COLO829 (cell line): ENCODE measurements around the gene RBM44.
"Not testable (repeated sequence)": the region's sequence is repeated elsewhere in the genome, so short reads cannot be mapped to it uniquely, and the experiment has no call there.

Experiments used
- DNase-seq: peaks from one replicate; pipeline ENCODE4 v3.0.0; 2012; ENCODE audit warnings: low spot score

The RBM44 gene

GRCh38 chr2:237782181-237782580 lies 16.4 kb upstream of the RBM44 start:
- DNase-seq, result no peak

GRCh38 chr2:237783678-237784077 lies 14.9 kb upstream of the RBM44 start:
- not testable (repeated sequence) for DNase-seq

- no peak for DNase-seq
Observed at GRCh38 chr2:237786936-237787335, 11.6 kb upstream of the RBM44 start.

GRCh38 chr2:237790353-237790752 lies 8.2 kb upstream of the RBM44 start:
- DNase-seq, result peak; percentile 9

GRCh38 chr2:237791977-237792727 lies 6.4 kb upstream of the RBM44 start:
- DNase-seq, result no peak

GRCh38 chr2:237797253-237797652 lies 1.3 kb upstream of the RBM44 start:
- DNase-seq, result no peak

GRCh38 chr2:237799060-237799428 lies 465 bp downstream of the RBM44 start:
- no peak for DNase-seq

GRCh38 chr2:237801466-237801865 lies 2.9 kb downstream of the RBM44 start:
- no peak for DNase-seq

- peak; percentile 28 for DNase-seq
Observed at GRCh38 chr2:237806334-237806733, 7.8 kb downstream of the RBM44 start.

- DNase-seq, result no peak
Observed at GRCh38 chr2:237815637-237816036, 17.1 kb downstream of the RBM44 start.

GRCh38 chr2:237816531-237816930 lies 18.0 kb downstream of the RBM44 start:
- DNase-seq, result no peak

- no peak for DNase-seq
Observed at GRCh38 chr2:237818066-237818473, 19.5 kb downstream of the RBM44 start.

GRCh38 chr2:237819231-237819630 lies 20.7 kb downstream of the RBM44 start:
- no peak for DNase-seq

- DNase-seq, result no peak
Observed at GRCh38 chr2:237820421-237820820, 21.8 kb downstream of the RBM44 start.

- DNase-seq, result no peak
Observed at GRCh38 chr2:237823544-237823943, 25.0 kb downstream of the RBM44 start.

GRCh38 chr2:237824085-237824484 lies 25.5 kb downstream of the RBM44 start:
- DNase-seq, result no peak

GRCh38 chr2:237827421-237827987 lies 28.9 kb downstream of the RBM44 start:
- no peak for DNase-seq

- DNase-seq, result no peak
Observed at GRCh38 chr2:237830522-237830921, 31.9 kb downstream of the RBM44 start.

GRCh38 chr2:237833546-237833945 lies 35.0 kb downstream of the RBM44 start:
- no peak for DNase-seq

GRCh38 chr2:237835372-237835771 lies 36.8 kb downstream of the RBM44 start:
- no peak for DNase-seq

- DNase-seq, result no peak
Observed at GRCh38 chr2:237841051-237841450, 42.5 kb downstream of the RBM44 start.

- not testable (repeated sequence) for DNase-seq
Observed at GRCh38 chr2:237848940-237849339, 50.4 kb downstream of the RBM44 start.

GRCh38 chr2:237854295-237854694 lies 55.7 kb downstream of the RBM44 start:
- no peak for DNase-seq

GRCh38 chr2:237857791-237858190 lies 59.2 kb downstream of the RBM44 start:
- no peak for DNase-seq
